HepG2 (cell line): Measurements from ENCODE around the gene SLC1A2. TPM values are rescaled to one million over a fixed set of nuclear protein-coding genes. Genes with fewer than 3 reads are reported as not detected.

Source experiments
- ATAC-seq: fragments of 200-7000 bp; cut with Tn5 transposase; 3 replicates; pipeline ENCODE4 v1.9.1; 2020; ENCODE audit warnings: mild to moderate bottlenecking, moderate library complexity
- BruUV-seq: library from RNA; stranded (reverse); fragments of 400-500 nt; replicated peaks from 2 replicates; lab custom pipeline; 2021; lab: Mats Ljungman, UMichigan
- CTCF ChIA-PET: fragments of 300-600 bp; formaldehyde crosslinking; extraction: SDS; loops from one replicate; lab custom pipeline; 2021; ENCODE audit warnings: low total read pairs, inconsistent platforms, low intra/inter-chr PET ratio; lab: Yijun Ruan, JAX
- POLR2A ChIA-PET: fragments of 350-600 bp; sonication (Branson Sonifier 250); formaldehyde crosslinking; loops from one replicate; lab custom pipeline; 2020; ENCODE audit warnings: antibody characterized with exemption, inconsistent platforms; lab: Yijun Ruan, JAX
- DNase-seq: peaks from one replicate; pipeline ENCODE4 v3.0.0-alpha.2; 2015; ENCODE audit warnings: low spot score
- FAIRE-seq: peaks from 3 replicates; lab custom pipeline; 2011; peaks lifted over from hg19 to GRCh38; lab: Jason Lieb, UNC
- H2AFZ ChIP-seq: one replicate; pipeline ENCODE4 v1.6.1; 2011; ENCODE audit warnings: low read length, inconsistent platforms
- H3K27ac ChIP-seq: fragments of 300-600 bp; 3 replicates; pipeline ENCODE4 v1.8.0; 2011; ENCODE audit warnings: mixed run types, mild to moderate bottlenecking, mixed read lengths, low read length, inconsistent platforms; ENCODE audit not compliant: insufficient read depth; ENCODE audit errors: extremely low read length
- H3K27me3 ChIP-seq, 2 experiments: fragments of 200-600 bp in 1 of 2; 2 replicates in 1 of 2; 3 replicates in 1 of 2; pipeline versions ENCODE4 v1.6.0 to v1.8.0; 2011; ENCODE audit warnings: low read length in 2 of 2, mild to moderate bottlenecking in 2 of 2, moderate library complexity in 2 of 2, inconsistent platforms in 1 of 2; ENCODE audit not compliant: insufficient read depth in 2 of 2, control insufficient read depth in 1 of 2
- H3K36me3 ChIP-seq, 2 experiments: fragments of 200-600 bp in 1 of 2; replicated peaks in 1 of 2; 2 replicates in 1 of 2; 3 replicates in 1 of 2; pipeline versions ENCODE4 v1.5.1 to v1.8.0; 2011; ENCODE audit warnings: low read length in 2 of 2, inconsistent platforms in 1 of 2; ENCODE audit not compliant: insufficient read depth in 2 of 2, control insufficient read depth in 1 of 2
- H3K4me1 ChIP-seq: 2 replicates; pipeline ENCODE4 v1.5.1; 2012; ENCODE audit warnings: low read length, inconsistent platforms; ENCODE audit not compliant: insufficient read depth
- H3K4me2 ChIP-seq: 2 replicates; pipeline ENCODE4 v1.6.0; 2011; ENCODE audit warnings: low read depth, low read length, inconsistent platforms
- H3K4me3 ChIP-seq, 3 experiments: fragments of 200-600 bp in 1 of 3; sonication (generic), shearing (Covaris generic) in 1 of 3; replicated peaks in 1 of 3; 2 replicates each; pipeline ENCODE4 v1.5.1; 2011 to 2016; ENCODE audit warnings: low read length in 3 of 3, inconsistent platforms in 2 of 3, low read depth in 2 of 3, mild to moderate bottlenecking in 2 of 3, control low read depth in 1 of 3, mixed read lengths in 1 of 3; ENCODE audit not compliant: insufficient read depth in 1 of 3
- H3K79me2 ChIP-seq: one replicate; pipeline ENCODE4 v1.6.1; 2011; ENCODE audit warnings: low read length, inconsistent platforms; ENCODE audit not compliant: insufficient read depth
- H3K9ac ChIP-seq: 2 replicates; pipeline ENCODE4 v1.6.0; 2011; ENCODE audit warnings: mild to moderate bottlenecking, low read depth, low read length, inconsistent platforms; ENCODE audit not compliant: insufficient read depth
- H3K9me3 ChIP-seq: 2 replicates; pipeline ENCODE4 v1.5.1; 2012; ENCODE audit warnings: mild to moderate bottlenecking, low read length
- H4K20me1 ChIP-seq: 2 replicates; pipeline ENCODE4 v1.6.0; 2011; ENCODE audit warnings: inconsistent platforms, mild to moderate bottlenecking, low read length, moderate library complexity; ENCODE audit not compliant: insufficient read depth
- CREM ChIP-seq, 2 experiments: sonication (generic) in 1 of 2; formaldehyde crosslinking in 1 of 2; IDR thresholded peaks; 2 replicates each; pipeline versions ENCODE4 v1.4.0 to v1.6.1; 2016 to 2020; ENCODE audit warnings: antibody characterized with exemption in 1 of 2, mild to moderate bottlenecking in 1 of 2, missing genetic modification reagents in 1 of 2
- HDAC2 ChIP-seq: sonication (generic); formaldehyde crosslinking; IDR thresholded peaks from 2 replicates; pipeline ENCODE4 v1.4.0; 2020; ENCODE audit warnings: missing genetic modification reagents
- IKZF4 ChIP-seq: sonication (generic); formaldehyde crosslinking; IDR thresholded peaks from 2 replicates; pipeline ENCODE4 v1.5.1; 2020; ENCODE audit warnings: borderline replicate concordance, mild to moderate bottlenecking, low read depth, missing genetic modification reagents; ENCODE audit errors: not compliant biosample characterization
- NKX3-1 ChIP-seq: sonication (generic); formaldehyde crosslinking; IDR thresholded peaks from 2 replicates; pipeline ENCODE4 v1.5.0; 2020; ENCODE audit warnings: missing genetic modification reagents
- PATZ1 ChIP-seq: sonication (generic); formaldehyde crosslinking; IDR thresholded peaks from 2 replicates; pipeline ENCODE4 v1.4.0; 2020; ENCODE audit warnings: missing genetic modification reagents
- SNRNP70 ChIP-seq: fragments of 200-400 bp; formaldehyde crosslinking; IDR thresholded peaks from 2 replicates; pipeline ENCODE4 v1.6.1; 2017; ENCODE audit warnings: mild to moderate bottlenecking, low read depth, low read length, moderate library complexity
- SRSF1 ChIP-seq: fragments of 200-400 bp; formaldehyde crosslinking; optimal IDR thresholded peaks from 2 replicates; pipeline ENCODE3; 2017; ENCODE audit warnings: mild to moderate bottlenecking, low read depth, low read length, moderate library complexity
- ZNF367 ChIP-seq: sonication (generic); formaldehyde crosslinking; IDR thresholded peaks from 2 replicates; pipeline ENCODE4 v1.4.0; 2020; ENCODE audit warnings: missing genetic modification reagents, borderline replicate concordance
- ZNF7 ChIP-seq: IDR thresholded peaks from 2 replicates; pipeline ENCODE4 v1.6.1; 2016; ENCODE audit warnings: missing biosample characterization, missing genetic modification reagents
- ZSCAN22 ChIP-seq: sonication (generic); formaldehyde crosslinking; IDR thresholded peaks from 2 replicates; pipeline ENCODE4 v1.4.0; 2020; ENCODE audit warnings: mild to moderate bottlenecking, missing genetic modification reagents
- WGBS: methylation state at CpG from one replicate; pipeline ENCODE4 v1.1.6; 2017; ENCODE audit warnings: low lambda C conversion rate; 5-methylcytosine and 5-hydroxymethylcytosine counted together
- in situ Hi-C: cut with HindIII; loops from 2 replicates; pipeline ENCODE4 v1.10.0; 2017; ENCODE audit warnings: low pct_unique_long_range_greater_than_20kb; ENCODE audit not compliant: extremely low pct_ligation_motif_present
- intact Hi-C: fragments of 100-400 bp; cut with micrococcal nuclease; formaldehyde crosslinking; loops from one replicate; pipeline ENCODE4 v1.10.0; 2022; ENCODE audit not compliant: unreplicated experiment
- polyA plus RNA-seq, 8 experiments: library from polyadenylated mRNA; depleted of rRNA in 3 of 8; stranded (reverse) in 7 of 8; unstranded in 1 of 8; fragments of >200 nt; fragmentation: Illumina TruSeq in 4 of 8; extraction: Trizol in 4 of 8; gene quantifications; 2 replicates each; pipeline versions ENCODE4 v1.2.1 to v1.2.3, GENCODE V29; 2011 to 2016; ENCODE audit warnings: low read depth in 4 of 8, missing spikeins in 1 of 8, mixed read lengths in 1 of 8; ENCODE audit not compliant: insufficient read depth in 1 of 8
- total RNA-seq, 5 experiments: library from RNA; depleted of rRNA; stranded (reverse); fragments of >200 nt; fragmentation: Illumina TruSeq; extraction: Trizol; gene quantifications; 2 replicates each; pipeline ENCODE4 v1.2.3, GENCODE V29; 2016; ENCODE audit warnings: low read depth in 1 of 5
- TF ChIP-seq, protein P1 (sequence below): sonication (generic); formaldehyde crosslinking; IDR thresholded peaks from 2 replicates; pipeline ENCODE4 v1.4.0; 2020; ENCODE audit warnings: missing genetic modification reagents
- TF ChIP-seq, protein P2 (sequence below): sonication (generic); formaldehyde crosslinking; IDR thresholded peaks from 2 replicates; pipeline ENCODE4 v1.4.0; 2020; ENCODE audit warnings: missing genetic modification reagents

SLC1A2 gene
- total and polyA plus RNA-seq, 2 of the 13 experiments (the other 11 are each of a cell fraction or from before 2014, with no cell fraction given), result 23.2 to 43.2 TPM

DNA sequence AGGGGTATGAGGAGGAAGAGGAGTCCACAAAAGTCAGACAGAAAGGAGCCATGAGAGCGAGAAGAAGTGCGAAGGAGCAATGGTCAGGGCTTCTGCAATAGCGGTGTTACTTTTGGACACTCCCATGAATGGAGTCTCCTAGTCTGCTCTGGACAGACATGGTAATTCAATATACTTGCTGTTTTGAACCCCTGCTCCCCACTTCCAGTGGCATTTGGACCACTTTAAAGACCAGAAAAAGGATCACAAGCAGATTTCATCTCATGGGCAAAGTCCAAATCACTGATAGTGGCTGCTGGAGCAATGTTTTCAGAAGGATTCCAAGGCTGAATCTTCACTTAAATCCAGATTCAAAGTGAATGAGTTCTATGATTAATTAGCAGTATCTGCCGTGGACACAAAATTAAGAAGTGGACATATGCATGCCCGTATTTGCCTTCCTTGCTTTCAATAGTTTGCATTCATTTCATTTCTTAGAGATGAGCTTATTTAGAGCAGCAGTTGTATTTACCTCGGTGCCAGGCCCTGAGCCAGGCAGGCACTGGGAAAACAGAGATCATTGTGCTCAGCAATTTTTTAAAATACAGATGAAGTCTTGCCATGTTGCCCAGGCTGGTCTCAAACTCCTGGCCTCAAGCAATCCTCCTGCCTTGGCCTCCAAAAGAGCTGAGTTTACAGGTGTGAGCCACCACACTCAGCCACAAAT is 72.0 kb downstream of the SLC1A2 start (continued):
- TF ChIP-seq ZNF367 (CRISPR knock-in tag) (no peak), CREM (IDR thresholded peaks at IDR 0.05) (no peak; the same call in 1 of the 2 replicates), CREM (CRISPR knock-in tag; IDR thresholded peaks at IDR 0.05) (no peak), SNRNP70 (no peak)

DNA sequence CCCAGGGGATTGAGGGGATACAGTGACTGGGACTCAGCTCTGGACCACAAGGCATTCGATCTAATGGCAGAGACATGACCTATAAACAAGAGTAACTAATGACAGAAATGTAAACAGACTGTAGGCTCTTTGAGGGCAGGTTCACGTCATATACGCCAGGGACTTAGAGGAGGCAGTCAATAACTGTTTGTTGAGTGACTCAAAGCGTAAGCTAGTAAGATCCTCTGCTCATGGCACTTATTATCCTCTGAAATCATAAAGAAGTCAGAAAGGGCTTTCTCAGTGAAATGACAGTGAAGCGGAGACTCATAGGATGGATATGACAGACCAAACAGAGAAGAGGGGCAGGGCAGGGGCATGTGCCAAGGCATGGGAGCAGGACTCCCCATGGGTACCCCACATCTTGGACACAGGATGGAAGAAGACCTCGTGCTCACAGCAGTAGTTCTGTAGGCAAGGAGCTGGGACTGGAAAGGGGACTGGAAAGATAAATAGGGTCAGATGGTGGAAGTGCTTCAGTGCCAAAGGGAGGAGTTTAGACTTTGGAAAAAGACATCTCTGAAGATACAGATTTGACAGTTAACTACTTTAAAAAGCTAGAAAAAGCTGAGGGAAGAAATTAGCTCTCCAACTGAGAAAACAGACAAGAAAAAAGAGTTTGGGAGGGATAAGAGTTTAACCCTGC is 72.7 kb downstream of the SLC1A2 start:
- CTCF ChIA-PET, result no interaction called here
- FAIRE-seq, result no peak
- ATAC-seq, result 0 out of 3 replicates have a peak, but pooled peaks have one; percentile 22
- Histone ChIP-seq H4K20me1 (peaks cover 6% of the 10 kb centered on the region; the same call in 1 of the 2 replicates), H3K36me3 (no peaks in the 10 kb centered on the region), H2AFZ (no peak overlapping the region), H3K4me2 (peak overlapping the region; percentile 43), H3K9me3 (no peaks in the 10 kb centered on the region), H3K4me3 (no peak overlapping the region), H3K27ac (peak overlapping the region; percentile 53), H3K79me2 (peaks cover 7% of the 10 kb centered on the region), H3K9ac (no peak overlapping the region), H3K27me3 (no peaks in the 10 kb centered on the region), H3K4me1 (peaks cover 44% of the 10 kb centered on the region)
- WGBS, result 87% methylated on average over 6 of the region's 6 CpGs
- intact Hi-C loops, result no loop called here
- POLR2A ChIA-PET, result interaction anchor here (0.6 to 2.6 kb wide), 3 partner anchors 8 to 14 kb away, joined by 3 to 19 read pairs (median 5); no protein-coding TSS in a partner anchor
- no peak for DNase-seq
- in situ Hi-C loops, result no loop called here
- no TSS peak for BruUV-seq
- TF ChIP-seq SRSF1 (no peak), HDAC2 (CRISPR knock-in tag) (0 out of 2 replicates have a peak, but pooled peaks have one; percentile 4), PATZ1 (CRISPR knock-in tag) (no peak), NKX3-1 (CRISPR knock-in tag) (no peak), ZNF7 (CRISPR knock-in tag) (peak; percentile 67), IKZF4 (CRISPR knock-in tag) (no peak), ZSCAN22 (CRISPR knock-in tag) (peak; percentile 45; the same call in 1 of the 2 replicates)
- TF ChIP-seq, protein P1, sequence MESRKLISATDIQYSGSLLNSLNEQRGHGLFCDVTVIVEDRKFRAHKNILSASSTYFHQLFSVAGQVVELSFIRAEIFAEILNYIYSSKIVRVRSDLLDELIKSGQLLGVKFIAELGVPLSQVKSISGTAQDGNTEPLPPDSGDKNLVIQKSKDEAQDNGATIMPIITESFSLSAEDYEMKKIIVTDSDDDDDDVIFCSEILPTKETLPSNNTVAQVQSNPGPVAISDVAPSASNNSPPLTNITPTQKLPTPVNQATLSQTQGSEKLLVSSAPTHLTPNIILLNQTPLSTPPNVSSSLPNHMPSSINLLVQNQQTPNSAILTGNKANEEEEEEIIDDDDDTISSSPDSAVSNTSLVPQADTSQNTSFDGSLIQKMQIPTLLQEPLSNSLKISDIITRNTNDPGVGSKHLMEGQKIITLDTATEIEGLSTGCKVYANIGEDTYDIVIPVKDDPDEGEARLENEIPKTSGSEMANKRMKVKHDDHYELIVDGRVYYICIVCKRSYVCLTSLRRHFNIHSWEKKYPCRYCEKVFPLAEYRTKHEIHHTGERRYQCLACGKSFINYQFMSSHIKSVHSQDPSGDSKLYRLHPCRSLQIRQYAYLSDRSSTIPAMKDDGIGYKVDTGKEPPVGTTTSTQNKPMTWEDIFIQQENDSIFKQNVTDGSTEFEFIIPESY (CRISPR knock-in tag), result peak; percentile 58; the same call in 1 of the 2 replicates
- TF ChIP-seq, protein P2, sequence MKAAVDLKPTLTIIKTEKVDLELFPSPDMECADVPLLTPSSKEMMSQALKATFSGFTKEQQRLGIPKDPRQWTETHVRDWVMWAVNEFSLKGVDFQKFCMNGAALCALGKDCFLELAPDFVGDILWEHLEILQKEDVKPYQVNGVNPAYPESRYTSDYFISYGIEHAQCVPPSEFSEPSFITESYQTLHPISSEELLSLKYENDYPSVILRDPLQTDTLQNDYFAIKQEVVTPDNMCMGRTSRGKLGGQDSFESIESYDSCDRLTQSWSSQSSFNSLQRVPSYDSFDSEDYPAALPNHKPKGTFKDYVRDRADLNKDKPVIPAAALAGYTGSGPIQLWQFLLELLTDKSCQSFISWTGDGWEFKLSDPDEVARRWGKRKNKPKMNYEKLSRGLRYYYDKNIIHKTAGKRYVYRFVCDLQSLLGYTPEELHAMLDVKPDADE (CRISPR knock-in tag), result no peak
